HCT116 (cell line): ENCODE data around the gene FAM227B. TPM values are rescaled to one million over a fixed set of nuclear protein-coding genes. Genes with fewer than 3 reads are reported as not detected.
A peak's percentile ranks its signal among the peaks of the same experiment; 100 is the strongest.

Experiments used
- ATAC-seq: fragments of 200-7000 bp; cut with Tn5 transposase; 2 replicates; pipeline ENCODE4 v1.9.1; 2020; ENCODE audit warnings: mild to moderate bottlenecking, moderate library complexity
- BruUV-seq: library from RNA; stranded (reverse); fragments of 400-500 nt; replicated peaks from 2 replicates; lab custom pipeline; 2021; lab: Mats Ljungman, UMichigan
- CTCF ChIA-PET: fragments of 300-600 bp; sonication (Branson Sonifier 250); formaldehyde crosslinking; loops from one replicate; lab custom pipeline; 2021; ENCODE audit warnings: antibody characterized with exemption; lab: Charles Lee
- POLR2A ChIA-PET: fragments of 300-600, 350-600 bp; sonication (Branson Sonifier 250); formaldehyde crosslinking; loops from one replicate; lab custom pipeline; 2021; ENCODE audit warnings: antibody characterized with exemption; lab: Charles Lee
- RAD21 ChIA-PET, 2 experiments: fragments of 300-600 bp; sonication (Branson Sonifier 250); formaldehyde crosslinking; loops; one replicate each; lab custom pipeline; 2023; ENCODE audit warnings: low total read pairs in 2 of 2; ENCODE audit not compliant: uncharacterized antibody in 2 of 2, unreplicated experiment in 2 of 2, low non-redundant PET in 1 of 2; lab: Charles Lee
- DNase-seq: peaks from one replicate; pipeline ENCODE4 v3.0.0-alpha.2; 2010; ENCODE audit warnings: low read depth, low spot score
- H2AFZ ChIP-seq: fragments of 200-600 bp; shearing (Covaris generic), sonication (generic); 2 replicates; pipeline ENCODE4 v1.6.1; 2017; ENCODE audit warnings: low read depth, mixed run types, mixed read lengths, antibody characterized with exemption, low read length; ENCODE audit not compliant: poor library complexity, severe bottlenecking
- H3K27ac ChIP-seq: 2 replicates; pipeline ENCODE4 v1.5.1; 2012; ENCODE audit warnings: low read depth, low read length
- H3K27me3 ChIP-seq: fragments of 200-600 bp; sonication (generic); 2 replicates; pipeline ENCODE4 v1.6.1; 2016; ENCODE audit warnings: mixed run types, low read length, mixed read lengths; ENCODE audit not compliant: insufficient read depth
- H3K36me3 ChIP-seq, 2 experiments: fragments of 200-500 bp in 1 of 2; fragments of 200-600 bp in 1 of 2; sonication (Bioruptor generic) in 1 of 2; sonication (generic) in 1 of 2; 2 replicates each; pipeline versions ENCODE4 v1.5.1 to v1.6.1; 2014 to 2016; ENCODE audit warnings: low read length in 2 of 2, inconsistent platforms in 1 of 2, mixed read lengths in 1 of 2, mixed run types in 1 of 2; ENCODE audit not compliant: insufficient read depth in 2 of 2, control insufficient read depth in 1 of 2
- H3K4me1 ChIP-seq, 2 experiments: fragments of 200-600 bp in 1 of 2; sonication (generic) in 1 of 2; 2 replicates each; pipeline versions ENCODE4 v1.5.1 to v1.6.1; 2012 to 2017; ENCODE audit warnings: low read length in 2 of 2, inconsistent platforms in 1 of 2, mild to moderate bottlenecking in 1 of 2, mixed read lengths in 1 of 2, mixed run types in 1 of 2, moderate library complexity in 1 of 2; ENCODE audit not compliant: insufficient read depth in 2 of 2, control insufficient read depth in 1 of 2
- H3K4me2 ChIP-seq: fragments of 200-600 bp; sonication (generic); 2 replicates; pipeline ENCODE4 v1.6.1; 2017; ENCODE audit warnings: mixed run types, low read length, mixed read lengths
- H3K4me3 ChIP-seq, 2 experiments: fragments of 200-600 bp in 1 of 2; sonication (generic) in 1 of 2; replicated peaks in 1 of 2; 2 replicates each; pipeline ENCODE4 v1.5.1; 2011 to 2016; ENCODE audit warnings: low read length in 2 of 2, control low read depth in 1 of 2, low read depth in 1 of 2, mild to moderate bottlenecking in 1 of 2, mixed read lengths in 1 of 2, mixed run types in 1 of 2
- H3K79me2 ChIP-seq: fragments of 200-600 bp; sonication (generic); 2 replicates; pipeline ENCODE4 v1.6.1; 2017; ENCODE audit warnings: mild to moderate bottlenecking, mixed run types, low read length, moderate library complexity, mixed read lengths; ENCODE audit not compliant: insufficient read depth
- H3K9ac ChIP-seq: fragments of 200-600 bp; sonication (generic); 2 replicates; pipeline ENCODE4 v1.6.1; 2016; ENCODE audit warnings: low read length, mixed read lengths
- H3K9me2 ChIP-seq: fragments of 200-600 bp; sonication (generic), shearing (Covaris generic); 2 replicates; pipeline ENCODE4 v1.6.1; 2017; ENCODE audit warnings: mixed run types, mild to moderate bottlenecking, moderate library complexity; ENCODE audit not compliant: insufficient read depth
- H3K9me3 ChIP-seq, 2 experiments: fragments of 200-500 bp in 1 of 2; fragments of 200-600 bp in 1 of 2; sonication (Bioruptor generic) in 1 of 2; sonication (generic) in 1 of 2; 2 replicates each; pipeline ENCODE4 v1.6.1; 2014 to 2017; ENCODE audit warnings: low read length in 2 of 2, mixed read lengths in 2 of 2, inconsistent platforms in 1 of 2, low read depth in 1 of 2, mild to moderate bottlenecking in 1 of 2, mixed run types in 1 of 2, moderate library complexity in 1 of 2; ENCODE audit not compliant: control insufficient read depth in 1 of 2, insufficient read depth in 1 of 2
- H4K20me1 ChIP-seq: fragments of 200-600 bp; sonication (generic), shearing (Covaris generic); 2 replicates; pipeline ENCODE4 v1.6.1; 2017; ENCODE audit warnings: mixed run types, mild to moderate bottlenecking, moderate library complexity; ENCODE audit not compliant: insufficient read depth
- EZH2 ChIP-seq: fragments of 200-600 bp; sonication (generic); IDR thresholded peaks from 2 replicates; pipeline ENCODE4 v1.6.1; 2017; ENCODE audit warnings: antibody characterized with exemption, mixed run types
- JUND ChIP-seq: IDR thresholded peaks from 2 replicates; pipeline ENCODE4 v1.6.1; 2012
- POLR2AphosphoS5 ChIP-seq: IDR thresholded peaks from 2 replicates; pipeline ENCODE4 v1.6.1; 2011; ENCODE audit warnings: mild to moderate bottlenecking, low read depth, low read length, moderate library complexity
- SIN3A ChIP-seq: IDR thresholded peaks from 2 replicates; pipeline ENCODE4 v1.6.1; 2012; ENCODE audit warnings: low read depth
- YY1 ChIP-seq: IDR thresholded peaks from 2 replicates; pipeline ENCODE4 v1.6.1; 2011; ENCODE audit warnings: low read length, low read depth, moderate library complexity, mild to moderate bottlenecking; ENCODE audit not compliant: insufficient replicate concordance; ENCODE audit errors: extremely low read depth
- ZFX ChIP-seq: fragments of 450-650 bp; IDR thresholded peaks from 2 replicates; pipeline ENCODE4 v1.6.1; 2017
- intact Hi-C: fragments of 100-400 bp; cut with micrococcal nuclease; formaldehyde crosslinking; loops from 2 replicates; pipeline ENCODE4 v1.10.0; 2022
- total RNA-seq: library from RNA; stranded (reverse); gene quantifications from one replicate; pipeline ENCODE4 v1.2.1, GENCODE V29; 2021; ENCODE audit not compliant: unreplicated experiment
- TF ChIP-seq, protein P1 (sequence below), 3 experiments: fragments of 200-600 bp in 1 of 3; sonication (generic) in 1 of 3; IDR thresholded peaks in 2 of 3; conservative IDR thresholded peaks in 1 of 3; 2 replicates each; pipeline ENCODE4 v1.5.1; 2012 to 2017; ENCODE audit warnings: low read depth in 2 of 3, low read length in 2 of 3, antibody characterized with exemption in 1 of 3, borderline replicate concordance in 1 of 3, control low read depth in 1 of 3, mild to moderate bottlenecking in 1 of 3, mixed read lengths in 1 of 3, mixed run types in 1 of 3, moderate library complexity in 1 of 3; ENCODE audit not compliant: insufficient read depth in 1 of 3

The FAM227B gene
- total RNA-seq, 1 experiment from 2014 or later = 6.9 TPM

DNA sequence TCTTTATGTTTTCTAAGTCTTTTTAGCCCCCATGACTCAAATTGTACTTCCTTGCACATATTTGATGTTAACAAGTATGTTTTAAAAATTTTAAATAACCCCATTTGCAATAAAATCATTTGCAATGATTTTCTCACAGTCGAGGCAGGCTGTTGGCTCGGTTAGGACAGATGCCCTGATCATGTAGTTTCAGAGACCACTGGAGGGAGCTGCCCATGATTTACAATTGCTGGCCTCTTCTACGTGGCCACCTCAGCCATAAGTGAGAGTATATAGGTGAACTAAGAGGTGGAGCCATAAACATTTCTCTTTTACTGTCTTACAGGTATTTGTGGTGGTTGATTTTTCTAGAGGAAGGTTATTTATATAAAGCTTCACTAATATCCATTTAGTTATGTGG is 1.9 kb upstream of the FAM227B start:
- Histone ChIP-seq H3K27me3 (no peaks in the 10 kb centered on the region), H3K27ac (no peak overlapping the region), H3K79me2 (peaks cover 60% of the 10 kb centered on the region), H3K36me3 (peaks cover 6 to 28% of the 10 kb centered on the region in 2 experiments; a peak in 3 of 4 replicates), H3K4me1 (peaks cover 22 to 33% of the 10 kb centered on the region in 2 experiments), H2AFZ (no peak overlapping the region), H3K9me2 (no peaks in the 10 kb centered on the region), H3K4me3 (no peak overlapping the region; a peak in 1 of 4 replicates), H3K4me2 (peak overlapping the region; percentile 78; the same call in 1 of the 2 replicates), H4K20me1 (no peaks in the 10 kb centered on the region), H3K9ac (no peak overlapping the region), H3K9me3 (peaks cover 8 to 9% of the 10 kb centered on the region in 2 experiments; a peak in 2 of 4 replicates)
- TF ChIP-seq YY1 (no peak), POLR2AphosphoS5 (no peak)
- TF ChIP-seq, protein P1, sequence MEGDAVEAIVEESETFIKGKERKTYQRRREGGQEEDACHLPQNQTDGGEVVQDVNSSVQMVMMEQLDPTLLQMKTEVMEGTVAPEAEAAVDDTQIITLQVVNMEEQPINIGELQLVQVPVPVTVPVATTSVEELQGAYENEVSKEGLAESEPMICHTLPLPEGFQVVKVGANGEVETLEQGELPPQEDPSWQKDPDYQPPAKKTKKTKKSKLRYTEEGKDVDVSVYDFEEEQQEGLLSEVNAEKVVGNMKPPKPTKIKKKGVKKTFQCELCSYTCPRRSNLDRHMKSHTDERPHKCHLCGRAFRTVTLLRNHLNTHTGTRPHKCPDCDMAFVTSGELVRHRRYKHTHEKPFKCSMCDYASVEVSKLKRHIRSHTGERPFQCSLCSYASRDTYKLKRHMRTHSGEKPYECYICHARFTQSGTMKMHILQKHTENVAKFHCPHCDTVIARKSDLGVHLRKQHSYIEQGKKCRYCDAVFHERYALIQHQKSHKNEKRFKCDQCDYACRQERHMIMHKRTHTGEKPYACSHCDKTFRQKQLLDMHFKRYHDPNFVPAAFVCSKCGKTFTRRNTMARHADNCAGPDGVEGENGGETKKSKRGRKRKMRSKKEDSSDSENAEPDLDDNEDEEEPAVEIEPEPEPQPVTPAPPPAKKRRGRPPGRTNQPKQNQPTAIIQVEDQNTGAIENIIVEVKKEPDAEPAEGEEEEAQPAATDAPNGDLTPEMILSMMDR (IDR thresholded peaks at IDR 0.05 in 2 of 3, conservative IDR thresholded peaks at IDR 0.05 in 1 of 3; ENCODE audit: borderline replicate concordance in 1 of 3, insufficient read depth in 1 of 3, low read depth in 2 of 3, low read length in 2 of 3) = peak in 1 of 3 experiments; percentile 16; a peak in 1 of 6 replicates
- ChIA-PET CTCF (no interaction called here), POLR2A (no interaction called here), RAD21 (no interaction called here)
- ATAC-seq (no peak), DNase-seq (no peak)
- no TSS peak for BruUV-seq
- intact Hi-C loops = loop anchor here (5.0 to 10.0 kb wide), 2 partner anchors 388 to 760 kb away; no protein-coding TSS in a partner anchor

DNA sequence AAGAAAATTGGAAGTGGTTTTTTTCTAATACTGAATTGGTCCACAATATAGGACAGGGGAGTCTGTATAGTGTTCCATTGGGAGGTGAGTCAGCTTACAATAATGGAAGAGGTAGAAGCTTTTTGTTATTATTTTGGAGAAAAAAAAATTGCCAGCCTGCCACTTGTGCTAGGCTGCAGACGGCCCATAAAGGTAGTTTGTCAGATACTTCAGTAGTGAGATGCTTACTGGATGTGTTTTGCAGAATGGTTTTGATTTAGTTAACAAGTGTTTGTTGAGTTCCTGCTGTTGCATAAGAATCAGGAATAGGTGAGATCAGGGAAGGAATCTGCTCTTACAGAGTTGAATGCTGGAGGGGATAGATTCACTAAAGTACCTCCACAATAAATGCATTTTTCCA is 1.3 kb upstream of the FAM227B start:
- Histone ChIP-seq H2AFZ (no peak overlapping the region), H3K4me1 (peaks cover 15 to 26% of the 10 kb centered on the region in 2 experiments), H3K9me3 (peaks cover 8 to 9% of the 10 kb centered on the region in 2 experiments; a peak in 2 of 4 replicates), H4K20me1 (no peaks in the 10 kb centered on the region)
- TF ChIP-seq SIN3A = no peak
- TF ChIP-seq ZFX = no peak
- TF ChIP-seq JUND = no peak
- no peak for TF ChIP-seq EZH2
- TF ChIP-seq, all 23 proteins: peak for 0
- Histone ChIP-seq H3K9ac (peak overlapping the region; percentile 87), H3K27ac (peak overlapping the region; percentile 68; the same call in 1 of the 2 replicates), H3K36me3 (peaks cover 4 to 28% of the 10 kb centered on the region in 2 experiments; a peak in 3 of 4 replicates), H3K27me3 (no peaks in the 10 kb centered on the region), H3K9me2 (no peaks in the 10 kb centered on the region), H3K4me3 (peak overlapping the region; percentile 63 to 88), H3K4me2 (peak overlapping the region; percentile 78), H3K79me2 (peaks cover 60% of the 10 kb centered on the region)
- BruUV-seq = TSS peak; percentile 54
- ChIA-PET RAD21 (no interaction called here), CTCF (no interaction called here), POLR2A (no interaction called here)
- no peak for ATAC-seq
- no peak for DNase-seq
- intact Hi-C loops = loop anchor here (5.0 to 10.0 kb wide), 2 partner anchors 387 to 760 kb away; no protein-coding TSS in a partner anchor
